Ecto neural progenitor cell (in vitro differentiated cells): ENCODE results near the gene LDLR.
"Not testable (repeated sequence)": the region's sequence is repeated elsewhere in the genome, so short reads cannot be mapped to it uniquely, and the experiment has no call there.

Experiments used
- DNase-seq: peaks from one replicate; pipeline ENCODE4 v3.0.0-alpha.2; 2018; ENCODE audit warnings: low spot score

Gene LDLR

DNA sequence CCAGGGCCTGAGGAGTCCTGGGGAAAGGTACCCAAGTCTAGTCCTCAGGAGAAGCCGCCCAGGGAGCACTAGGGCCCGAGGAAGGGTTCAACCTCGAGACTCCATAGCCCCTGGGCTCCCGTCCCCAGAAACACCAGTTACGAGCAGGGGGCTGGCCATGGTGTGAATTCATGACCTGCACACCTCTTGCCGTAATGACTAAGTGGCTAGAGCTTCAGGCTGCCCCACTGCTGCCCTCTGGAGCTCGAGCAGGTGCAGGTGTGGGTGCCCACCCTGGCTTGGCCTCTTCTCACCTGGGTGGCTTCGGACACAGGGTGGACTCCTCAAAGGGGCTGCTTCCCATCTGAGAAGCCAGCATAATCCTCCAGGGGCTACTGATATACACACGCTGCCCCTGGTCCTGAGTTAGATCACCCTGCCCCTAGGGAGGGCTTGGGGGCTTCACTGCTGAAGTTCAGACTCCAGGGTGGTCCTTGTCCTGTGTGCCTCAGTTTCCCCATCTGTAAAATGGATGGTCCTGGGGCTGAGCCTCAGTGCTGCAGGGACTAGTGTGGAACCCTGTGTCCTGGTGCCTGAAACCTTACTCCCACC, 52.8 kb downstream of the LDLR start:
- no peak for DNase-seq

- DNase-seq, result peak; percentile 82
These were observed 53.4 kb downstream of the LDLR start for GRCh38 chr19:11142528-11143171.

DNA sequence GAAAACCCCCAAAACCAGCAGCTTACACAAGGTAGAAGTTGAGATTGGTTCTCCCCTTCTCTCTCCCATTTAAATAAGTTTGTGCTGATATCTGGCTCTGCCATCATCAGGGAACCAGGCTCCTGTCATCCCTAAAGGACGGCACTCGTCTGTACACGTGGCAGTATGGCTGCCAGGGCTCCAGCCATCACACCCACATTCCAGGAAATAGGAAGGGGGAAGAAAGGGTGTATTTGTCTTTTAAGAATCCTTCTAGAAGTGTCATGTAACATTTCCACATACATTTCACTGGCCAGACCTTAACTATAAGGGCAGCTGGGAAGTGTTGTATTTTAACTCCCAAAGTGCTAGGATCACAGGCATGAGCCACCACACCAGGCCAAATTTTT, 56.3 kb downstream of the LDLR start:
- no peak for DNase-seq

DNA sequence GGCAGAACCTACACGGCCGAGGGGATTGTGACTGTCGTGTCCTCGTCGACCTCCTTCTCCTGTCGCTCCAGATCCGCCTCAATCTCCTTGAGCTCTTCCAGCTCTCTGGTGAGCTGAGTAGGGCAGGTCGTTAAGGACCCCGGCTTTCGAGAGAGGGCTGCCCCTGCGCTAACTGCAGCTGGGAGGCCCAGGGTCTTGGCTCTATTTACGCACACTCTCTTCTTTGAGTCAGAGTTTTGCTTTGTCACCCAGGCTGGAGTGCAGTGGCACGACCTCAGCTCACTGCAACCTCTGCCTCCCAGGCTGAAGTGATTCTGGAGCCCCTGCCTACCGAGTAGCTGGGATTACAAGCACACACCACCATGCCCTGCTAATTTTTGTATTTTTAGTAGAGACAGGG, 58.7 kb downstream of the LDLR start:
- DNase-seq, result no peak

- no peak for DNase-seq
These were observed 61.9 kb downstream of the LDLR start for GRCh38 chr19:11151181-11151580.

DNA sequence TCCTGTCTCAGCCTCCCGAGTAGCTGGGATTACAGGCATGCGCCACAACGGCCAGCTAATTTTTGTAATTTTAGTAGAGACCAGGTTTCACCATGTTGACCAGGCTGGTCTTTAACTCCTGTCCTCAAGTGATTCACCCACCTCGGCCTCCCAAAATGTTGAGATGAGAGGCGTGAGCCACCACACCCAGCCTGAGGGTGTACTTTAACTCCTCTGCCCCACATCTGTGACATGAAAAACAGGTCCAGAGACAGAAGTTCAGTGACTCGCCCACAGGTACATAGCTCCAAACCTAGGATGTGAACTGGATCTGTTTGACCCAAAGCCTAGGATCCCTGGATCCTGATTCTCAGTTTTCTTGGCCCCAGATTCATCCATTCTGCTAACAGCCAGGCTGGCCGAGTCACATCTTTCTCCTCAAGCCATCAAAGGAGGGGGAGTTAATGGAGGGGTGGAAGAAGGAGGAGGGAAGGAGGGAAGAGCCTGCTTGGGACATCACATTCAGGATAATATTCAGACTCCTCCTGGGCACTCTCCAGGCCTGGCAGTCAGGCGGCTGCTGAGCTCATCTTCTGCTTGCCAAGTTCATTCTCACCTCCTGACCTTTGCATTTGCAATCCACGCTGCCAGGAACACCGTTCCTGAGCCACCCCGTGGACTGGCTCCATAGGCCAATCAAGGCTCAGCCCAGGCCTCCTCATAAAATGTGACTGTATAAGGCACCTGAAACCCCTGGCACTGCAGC, 63.2 kb downstream of the LDLR start:
- DNase-seq, result no peak

GRCh38 chr19:11154683-11155047, 65.4 kb downstream of the LDLR start:
- DNase-seq, result no peak

- peak; percentile 97 for DNase-seq
These were observed 66.3 kb downstream of the LDLR start, which contains the start of gene SPC24 for GRCh38 chr19:11155373-11156120. Gene SPC24, minus strand, starts transcription at chr19:11155782. Its CDS starts 6 bp downstream, at chr19:11155776.

GRCh38 chr19:11159598-11160439, 70.6 kb downstream of the LDLR start:
- DNase-seq, result no peak

- DNase-seq, result not testable (repeated sequence)
These were observed 71.1 kb downstream of the LDLR start for GRCh38 chr19:11160440-11160768.

- no peak for DNase-seq
These were observed 75.0 kb downstream of the LDLR start for GRCh38 chr19:11164296-11164695.

DNA sequence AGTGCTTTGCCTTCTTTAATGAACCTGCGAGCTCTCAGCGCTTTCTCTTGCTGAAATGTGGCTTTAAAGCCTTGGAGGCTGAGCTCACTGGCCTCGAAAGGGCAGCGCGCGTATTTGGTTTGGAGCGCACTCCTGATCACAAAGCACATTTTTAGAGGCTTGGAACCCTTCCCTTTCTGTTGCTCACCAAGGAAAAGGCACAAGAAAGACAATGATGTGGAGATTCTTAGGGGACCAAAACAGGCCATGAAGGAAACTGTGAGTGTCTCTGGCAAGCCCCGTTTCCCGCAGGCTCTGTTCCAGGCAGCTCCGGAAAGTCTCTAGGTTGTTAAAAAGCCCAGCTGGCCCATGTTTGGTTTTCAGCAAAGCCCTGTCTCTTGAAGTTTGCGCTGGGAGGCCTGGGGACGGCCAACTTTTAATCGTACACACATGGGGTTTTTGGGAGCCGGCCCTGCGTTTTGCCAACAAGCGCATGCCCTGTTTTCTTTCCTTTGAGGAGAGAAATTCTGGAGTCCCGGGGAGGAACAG, 75.7 kb downstream of the LDLR start:
- no peak for DNase-seq

DNA sequence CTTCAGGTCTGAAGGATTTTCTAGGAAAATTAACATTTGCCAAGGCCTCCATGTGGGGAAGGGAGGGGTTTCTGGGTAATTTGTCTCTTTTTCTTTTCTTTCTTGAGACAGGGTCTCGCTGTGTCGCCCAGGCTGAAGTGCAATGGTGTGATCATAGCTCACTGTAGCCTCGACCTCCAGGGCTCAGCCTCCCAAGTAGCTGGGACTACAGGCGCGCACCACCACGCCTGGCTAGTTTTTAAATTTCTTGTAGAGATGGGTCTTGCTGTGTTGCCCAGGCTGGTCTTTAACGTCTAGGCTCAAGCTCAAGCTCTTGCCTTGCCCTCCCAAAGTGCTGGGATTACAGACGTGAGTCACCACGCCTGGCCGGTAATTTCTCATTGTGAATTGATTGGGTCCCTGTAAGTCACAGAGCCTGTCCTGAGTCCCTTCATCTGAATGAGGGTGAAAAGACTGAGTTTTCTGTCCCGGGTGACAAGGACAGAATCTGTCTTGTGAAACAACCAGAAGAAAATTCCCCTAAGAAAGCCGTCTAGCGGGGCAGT, 76.3 kb downstream of the LDLR start:
- no peak for DNase-seq

GRCh38 chr19:11166281-11167142, 77.2 kb downstream of the LDLR start:
- no peak for DNase-seq

DNA sequence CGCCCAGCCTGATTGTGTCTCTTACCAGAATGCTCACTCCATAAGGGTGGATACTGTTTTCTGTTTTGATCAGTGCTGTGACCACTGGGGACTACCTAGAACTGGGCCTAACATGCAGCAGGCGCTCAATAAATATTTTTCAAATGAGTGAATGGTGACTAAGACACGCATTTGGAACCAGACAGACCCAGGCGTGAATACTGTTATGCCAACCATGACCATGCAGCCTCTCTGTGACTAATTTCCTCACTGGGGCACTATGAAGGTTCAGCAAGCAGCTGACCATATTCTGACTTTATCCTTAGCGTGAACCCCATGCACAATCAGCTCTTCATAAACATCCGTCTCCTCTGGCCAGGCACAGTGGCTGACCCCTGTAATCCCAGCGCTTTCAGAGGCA, 79.3 kb downstream of the LDLR start:
- no peak for DNase-seq

DNA sequence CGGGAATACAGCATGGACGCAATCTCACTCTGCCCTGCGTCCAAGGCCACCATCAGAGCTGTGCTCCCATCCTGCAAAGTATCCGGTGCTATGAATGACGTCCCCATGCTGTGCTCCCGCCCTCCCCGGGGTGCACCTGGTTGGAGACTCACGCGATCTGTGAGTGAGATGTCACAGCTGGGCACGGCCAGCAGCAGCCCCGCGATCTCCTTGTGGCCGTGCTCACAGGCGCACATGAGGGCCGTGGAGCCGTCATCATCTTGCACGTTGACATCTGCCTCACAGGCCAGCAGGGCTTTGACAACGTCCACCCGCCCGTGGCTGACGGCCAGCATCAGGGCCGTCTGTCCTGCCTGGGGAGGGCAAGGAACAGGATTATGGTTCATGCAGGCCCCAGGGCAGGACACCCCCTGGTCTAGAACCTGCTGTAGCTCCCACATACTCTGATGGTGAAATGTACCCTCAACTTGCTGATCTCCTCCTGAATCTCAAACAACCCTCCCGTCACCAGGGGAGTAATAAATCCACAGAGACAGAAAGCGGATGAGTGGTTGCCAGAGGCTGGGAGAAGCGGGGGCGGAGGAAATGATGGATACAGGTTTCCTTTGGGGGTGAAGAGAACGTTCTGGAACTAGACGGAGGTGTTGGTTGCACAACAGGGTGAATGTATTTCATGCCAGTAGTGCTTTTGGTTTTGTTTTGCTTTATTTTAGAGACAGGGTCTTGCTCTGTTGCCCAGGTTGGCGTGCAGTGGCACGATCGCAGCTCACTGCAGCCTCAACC, 80.8 kb downstream of the LDLR start:
- DNase-seq, result no peak

GRCh38 chr19:11171144-11171543, 81.9 kb downstream of the LDLR start:
- DNase-seq, result no peak

DNA sequence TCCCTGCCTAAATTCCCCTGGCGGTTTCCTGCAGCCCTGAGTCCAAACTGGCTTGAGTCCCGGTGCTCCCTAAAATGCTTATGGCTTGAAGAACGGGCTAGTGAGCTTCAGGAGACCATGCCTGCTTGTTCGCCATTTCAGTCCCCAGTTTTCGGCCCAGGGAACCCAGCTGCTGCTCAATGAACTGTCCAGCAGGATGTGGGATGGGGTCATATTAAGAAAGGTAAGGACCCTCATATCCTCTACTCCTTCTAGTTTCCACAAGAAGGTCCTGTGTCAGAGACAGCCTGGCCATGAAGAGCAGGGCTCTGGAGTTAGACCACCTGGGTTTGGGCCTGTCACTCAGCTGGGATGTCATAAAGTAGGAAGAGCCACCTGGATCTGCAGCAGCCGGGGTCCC, 83.3 kb downstream of the LDLR start:
- no peak for DNase-seq

DNA sequence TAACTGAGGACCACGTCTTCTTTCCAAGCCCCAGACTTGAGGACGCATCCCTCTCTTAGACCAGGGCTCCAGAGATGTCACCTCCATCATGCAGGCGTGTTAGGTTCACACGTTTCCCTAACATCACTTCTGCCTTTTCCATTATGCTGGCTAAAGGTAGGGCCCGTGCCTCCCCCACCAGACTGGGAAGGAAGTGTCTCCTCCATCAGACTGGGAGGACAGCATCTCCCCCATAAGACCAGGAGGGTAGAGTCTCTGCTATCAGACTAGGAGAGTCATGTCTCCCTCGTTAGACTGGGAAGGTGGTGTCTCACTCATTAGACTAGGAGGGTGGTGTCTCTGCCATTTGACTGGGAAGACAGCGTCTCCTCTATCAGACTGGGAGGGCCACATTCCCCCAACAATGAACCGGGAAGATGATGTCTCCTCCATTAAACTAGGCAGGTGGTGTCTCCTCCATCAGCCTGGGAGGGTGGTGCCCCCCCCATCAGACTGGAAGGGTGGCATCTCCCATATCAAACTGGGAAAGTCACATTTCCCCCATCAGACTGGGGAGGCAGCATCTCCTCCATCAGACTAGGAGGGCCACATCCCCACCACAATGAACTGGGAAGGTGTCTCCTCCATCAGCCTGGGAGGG, 84.4 kb downstream of the LDLR start:
- no peak for DNase-seq
